Ovary (tissue), 3 donors: ENCODE data around the gene KDSR.

Experiments
- EP300 ChIP-seq: sonication (generic); formaldehyde crosslinking; IDR thresholded peaks from one replicate; pipeline ENCODE4 v1.6.1; 2017; ENCODE audit warnings: antibody characterized with exemption
- POLR2A ChIP-seq: fragments of 450-650 bp; IDR thresholded peaks from one replicate; pipeline ENCODE4 v1.6.1; 2017; ENCODE audit warnings: antibody characterized with exemption, mild to moderate bottlenecking, moderate library complexity
- TF ChIP-seq, protein P1 (sequence below), 3 donors: fragments of 450-650 bp in 2 of 3; fragments of 200-600 bp in 1 of 3; IDR thresholded peaks; one replicate each; pipeline versions ENCODE4 v1.5.1 to v1.8.0; 2016 to 2022; ENCODE audit warnings: antibody characterized with exemption in 3 of 3, mild to moderate bottlenecking in 1 of 3
- donor health status: DM: no; HTN: no; CAD: no.

DNA sequence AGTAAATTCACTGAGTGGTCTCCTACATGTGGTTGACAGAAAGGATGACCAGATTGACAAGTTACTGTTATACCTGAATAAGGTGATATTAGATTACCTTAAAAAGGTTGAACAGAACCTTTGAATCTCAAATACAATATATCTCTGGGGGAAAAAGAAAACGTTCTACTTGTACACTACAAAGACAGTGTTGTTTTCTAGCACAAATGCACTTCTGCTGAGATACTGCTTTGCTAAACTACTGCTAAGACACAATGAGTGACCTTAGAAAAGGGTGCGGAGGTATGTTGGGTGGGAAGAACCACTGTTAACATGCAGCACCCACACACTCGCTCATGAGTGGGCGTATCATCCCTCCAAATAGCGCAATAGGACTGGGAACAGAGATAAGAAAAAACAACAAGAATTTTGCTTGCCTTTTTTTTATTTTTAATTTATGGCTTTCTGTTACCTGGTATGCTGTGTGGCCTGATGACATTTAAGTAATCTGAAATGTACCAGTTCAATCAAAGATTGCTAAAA, 53.5 kb downstream of the KDSR start:
- TF ChIP-seq, protein P1, sequence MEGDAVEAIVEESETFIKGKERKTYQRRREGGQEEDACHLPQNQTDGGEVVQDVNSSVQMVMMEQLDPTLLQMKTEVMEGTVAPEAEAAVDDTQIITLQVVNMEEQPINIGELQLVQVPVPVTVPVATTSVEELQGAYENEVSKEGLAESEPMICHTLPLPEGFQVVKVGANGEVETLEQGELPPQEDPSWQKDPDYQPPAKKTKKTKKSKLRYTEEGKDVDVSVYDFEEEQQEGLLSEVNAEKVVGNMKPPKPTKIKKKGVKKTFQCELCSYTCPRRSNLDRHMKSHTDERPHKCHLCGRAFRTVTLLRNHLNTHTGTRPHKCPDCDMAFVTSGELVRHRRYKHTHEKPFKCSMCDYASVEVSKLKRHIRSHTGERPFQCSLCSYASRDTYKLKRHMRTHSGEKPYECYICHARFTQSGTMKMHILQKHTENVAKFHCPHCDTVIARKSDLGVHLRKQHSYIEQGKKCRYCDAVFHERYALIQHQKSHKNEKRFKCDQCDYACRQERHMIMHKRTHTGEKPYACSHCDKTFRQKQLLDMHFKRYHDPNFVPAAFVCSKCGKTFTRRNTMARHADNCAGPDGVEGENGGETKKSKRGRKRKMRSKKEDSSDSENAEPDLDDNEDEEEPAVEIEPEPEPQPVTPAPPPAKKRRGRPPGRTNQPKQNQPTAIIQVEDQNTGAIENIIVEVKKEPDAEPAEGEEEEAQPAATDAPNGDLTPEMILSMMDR (IDR thresholded peaks at IDR 0.05), result no peak
- TF ChIP-seq POLR2A, result no peak
- no peak for TF ChIP-seq EP300
